ENCODE results near the gene GOLGA8N. TPM values are rescaled to one million over a fixed set of nuclear protein-coding genes. Genes with fewer than 3 reads are reported as not detected.

GOLGA8N gene
- total RNA-seq, 4 donors from 2014 or later: 28.9 to 380 (median 80.8) TPM

DNA sequence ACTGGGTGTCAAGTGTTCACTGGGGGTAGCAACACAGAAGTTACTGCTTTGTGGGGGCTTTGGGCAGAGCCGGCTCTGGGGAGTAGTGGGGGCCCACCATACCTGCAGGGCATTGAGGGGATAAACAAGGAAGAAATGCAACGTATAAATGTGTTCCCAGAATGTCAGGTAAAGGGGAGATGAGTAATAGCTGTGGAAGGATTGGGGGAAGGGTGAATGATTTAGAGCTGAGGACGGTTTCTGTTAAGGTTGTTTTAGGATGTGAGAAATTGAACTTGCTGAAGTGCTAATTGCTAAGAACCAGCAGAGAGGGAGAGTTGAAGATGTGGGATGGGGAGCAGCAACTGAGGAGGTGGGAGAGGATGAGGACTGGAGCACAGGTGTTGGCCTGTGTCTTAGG, 58.9 kb downstream of the GOLGA8N start:
- Histone ChIP-seq H3K27ac (no peak overlapping the region), H3K27me3 (no peaks in the 10 kb centered on the region), H3K9me3 (no peaks in the 10 kb centered on the region), H3K4me1 (peaks cover under 1 to 1% of the 10 kb centered on the region in 2 donors), H3K4me3 (replicated peaks in 1 of 3) (no peak overlapping the region), H3K36me3 (no peaks in the 10 kb centered on the region)
- TF ChIP-seq, protein P1, sequence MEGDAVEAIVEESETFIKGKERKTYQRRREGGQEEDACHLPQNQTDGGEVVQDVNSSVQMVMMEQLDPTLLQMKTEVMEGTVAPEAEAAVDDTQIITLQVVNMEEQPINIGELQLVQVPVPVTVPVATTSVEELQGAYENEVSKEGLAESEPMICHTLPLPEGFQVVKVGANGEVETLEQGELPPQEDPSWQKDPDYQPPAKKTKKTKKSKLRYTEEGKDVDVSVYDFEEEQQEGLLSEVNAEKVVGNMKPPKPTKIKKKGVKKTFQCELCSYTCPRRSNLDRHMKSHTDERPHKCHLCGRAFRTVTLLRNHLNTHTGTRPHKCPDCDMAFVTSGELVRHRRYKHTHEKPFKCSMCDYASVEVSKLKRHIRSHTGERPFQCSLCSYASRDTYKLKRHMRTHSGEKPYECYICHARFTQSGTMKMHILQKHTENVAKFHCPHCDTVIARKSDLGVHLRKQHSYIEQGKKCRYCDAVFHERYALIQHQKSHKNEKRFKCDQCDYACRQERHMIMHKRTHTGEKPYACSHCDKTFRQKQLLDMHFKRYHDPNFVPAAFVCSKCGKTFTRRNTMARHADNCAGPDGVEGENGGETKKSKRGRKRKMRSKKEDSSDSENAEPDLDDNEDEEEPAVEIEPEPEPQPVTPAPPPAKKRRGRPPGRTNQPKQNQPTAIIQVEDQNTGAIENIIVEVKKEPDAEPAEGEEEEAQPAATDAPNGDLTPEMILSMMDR (IDR thresholded peaks at IDR 0.05): no peak
- TF ChIP-seq POLR2A (IDR thresholded peaks at IDR 0.05): no peak
- WGBS, 2 donors: 86 to 92% methylated on average over 3 of the region's 3 CpGs
- intact Hi-C loops (cut with DNase I): no loop called here
- DNase-seq: no peak

DNA sequence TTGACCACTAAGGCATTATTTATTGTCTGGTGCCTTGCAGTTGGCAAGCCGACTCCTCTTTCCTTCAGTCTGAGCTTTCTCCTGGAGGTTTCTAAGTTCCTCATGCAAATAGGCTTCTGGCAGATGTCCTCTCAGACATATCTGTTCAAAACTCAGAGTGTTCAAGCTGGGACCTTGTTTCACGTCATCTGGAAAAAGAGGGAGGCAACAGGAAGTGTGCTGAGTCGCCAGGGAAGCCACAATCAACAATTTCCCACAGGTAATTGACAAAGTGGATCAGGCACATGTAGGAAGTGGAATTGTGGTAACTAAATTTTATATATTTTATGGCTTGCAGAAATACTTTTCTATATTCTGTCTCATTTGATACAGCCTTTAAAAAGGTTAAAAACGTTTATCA, 62.8 kb downstream of the GOLGA8N start:
- no peaks in the 10 kb centered on the region for H3K36me3 ChIP-seq
- intact Hi-C loops (cut with DNase I): no loop called here
- H3K4me1 ChIP-seq: peaks cover 19 to 22% of the 10 kb centered on the region in 2 donors
- no peak overlapping the region for H3K4me3 ChIP-seq (replicated peaks in 1 of 3)
- H3K27me3 ChIP-seq: no peaks in the 10 kb centered on the region
- 81 to 82% methylated on average over 4 of the region's 4 CpGs for WGBS, 2 donors
- no peaks in the 10 kb centered on the region for H3K9me3 ChIP-seq
- no peak overlapping the region for H3K27ac ChIP-seq
- TF ChIP-seq, protein P1 (IDR thresholded peaks at IDR 0.05): no peak
- no peak for TF ChIP-seq POLR2A (IDR thresholded peaks at IDR 0.05)
- no peak for DNase-seq

DNA sequence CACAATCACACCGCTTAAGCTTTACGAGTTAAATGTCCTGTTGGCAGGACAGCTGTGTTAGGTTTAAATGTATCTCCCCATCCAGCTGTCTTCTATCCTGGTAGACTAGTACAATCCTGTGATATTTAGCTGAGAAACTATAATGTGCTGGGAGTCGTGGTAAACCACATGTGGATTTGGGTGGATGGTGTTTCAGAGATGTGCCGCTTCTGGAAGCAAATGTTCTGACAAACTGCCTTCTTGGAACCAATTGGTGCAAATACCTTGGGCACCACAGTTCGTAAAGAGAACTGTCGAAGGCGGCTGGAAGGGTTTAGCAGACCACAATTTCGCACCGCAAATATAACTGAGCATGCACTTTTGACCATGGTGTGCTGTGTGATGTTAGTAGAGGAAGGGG, 63.2 kb downstream of the GOLGA8N start:
- no peak for DNase-seq
- peaks cover 19 to 22% of the 10 kb centered on the region in 2 donors for H3K4me1 ChIP-seq
- no peaks in the 10 kb centered on the region for H3K9me3 ChIP-seq
- no peak overlapping the region for H3K4me3 ChIP-seq (replicated peaks in 1 of 3)
- no peak overlapping the region for H3K27ac ChIP-seq
- intact Hi-C loops (cut with DNase I): no loop called here
- no peaks in the 10 kb centered on the region for H3K36me3 ChIP-seq
- no peaks in the 10 kb centered on the region for H3K27me3 ChIP-seq
- TF ChIP-seq, protein P1 (IDR thresholded peaks at IDR 0.05): no peak
- no peak for TF ChIP-seq POLR2A (IDR thresholded peaks at IDR 0.05)
- WGBS, 2 donors: 92 to 98% methylated on average over 9 of the region's 9 CpGs

Small RNAs within 50 kb of the gene (small RNA-seq; reads per million reads assigned to genes)
- gene RN7SL286P: not detected

Other genes with a start within 250 kb of the GOLGA8N start
- gene GOLGA8K, start 190.2 kb upstream of the GOLGA8N start, total RNA-seq: 1 to 10 TPM in 3 of 4 donors, under 1 TPM in 1; 0.83 to 3.5 (median 2.5) TPM
- 10 to 100 TPM in 1 of 4 donors, 1 to 10 TPM in 3; 2.6 to 11.7 (median 7.1) TPM for gene GOLGA8O, start 137.8 kb upstream of the GOLGA8N start, total RNA-seq
- gene ARHGAP11A, start 22.0 kb downstream of the GOLGA8N start, total RNA-seq: 1 to 10 TPM; 2.0 to 8.2 (median 4.8) TPM
- gene SCG5, start 48.3 kb downstream of the GOLGA8N start, total RNA-seq: 10 to 100 TPM in 2 of 4 donors, 1 to 10 TPM in 2; 2.7 to 11.8 (median 8.3) TPM
- 1 to 10 TPM in 2 of 4 donors, under 1 TPM in 1, not detected in 1; 0.44 to 7.8 (median 3.2) TPM for gene GREM1, start 124.5 kb downstream of the GOLGA8N start, total RNA-seq